Calu3 (cell line): ENCODE data around the gene TANC1. TPM values are rescaled to one million over a fixed set of nuclear protein-coding genes. Genes with fewer than 3 reads are reported as not detected.
A peak's percentile ranks its signal among the peaks of the same experiment; 100 is the strongest.

ENCODE experiments used
- BruUV-seq: library from RNA; stranded (reverse); fragments of 400-500 nt; replicated peaks from 2 replicates; lab custom pipeline; 2021; lab: Mats Ljungman, UMichigan
- CTCF ChIA-PET: fragments of 300-600 bp; sonication (Branson Sonifier 250); formaldehyde crosslinking; loops from one replicate; lab custom pipeline; 2022; ENCODE audit warnings: antibody characterized with exemption; lab: Charles Lee
- DNase-seq: peaks from one replicate; pipeline ENCODE4 v3.0.0; 2022
- H3K27ac Mint-ChIP-seq: one replicate; pipeline ENCODE4 v1.8.0; 2022; ENCODE audit warnings: mixed read lengths; ENCODE audit not compliant: unreplicated experiment
- H3K27me3 Mint-ChIP-seq: one replicate; pipeline ENCODE4 v1.8.0; 2022; ENCODE audit warnings: mixed read lengths; ENCODE audit not compliant: unreplicated experiment
- H3K36me3 Mint-ChIP-seq: one replicate; pipeline ENCODE4 v1.8.0; 2022; ENCODE audit warnings: mild to moderate bottlenecking, moderate library complexity, mixed read lengths; ENCODE audit not compliant: insufficient read depth, unreplicated experiment
- H3K4me1 Mint-ChIP-seq: one replicate; pipeline ENCODE4 v1.8.0; 2022; ENCODE audit warnings: mild to moderate bottlenecking, low read depth, mixed read lengths; ENCODE audit not compliant: unreplicated experiment
- H3K4me3 Mint-ChIP-seq: one replicate; pipeline ENCODE4 v1.8.0; 2022; ENCODE audit warnings: mild to moderate bottlenecking, low read depth, moderate library complexity, mixed read lengths; ENCODE audit not compliant: unreplicated experiment
- H3K9me3 Mint-ChIP-seq: one replicate; pipeline ENCODE4 v1.8.0; 2022; ENCODE audit warnings: low read depth, mixed read lengths; ENCODE audit not compliant: unreplicated experiment
- CTCF ChIP-seq: fragments of 200-600 bp; IDR thresholded peaks from one replicate; pipeline ENCODE4 v1.8.0; 2022; ENCODE audit warnings: antibody characterized with exemption; ENCODE audit not compliant: unreplicated experiment
- intact Hi-C: fragments of 100-400 bp; cut with micrococcal nuclease; formaldehyde crosslinking; loops from one replicate; pipeline ENCODE4 v1.10.0; 2022; ENCODE audit not compliant: unreplicated experiment
- total RNA-seq: library from RNA; stranded (reverse); gene quantifications from 2 replicates; pipeline ENCODE4 v1.2.3, GENCODE V29; 2022

The TANC1 gene
- total RNA-seq, 1 experiment from 2014 or later: 41.2 TPM

GRCh38 chr2:159144776-159145614 is 176.6 kb downstream of the TANC1 start:
- no peak overlapping the region for H3K27ac Mint-ChIP-seq
- no peaks in the 10 kb centered on the region for H3K27me3 Mint-ChIP-seq
- no peaks in the 10 kb centered on the region for H3K9me3 Mint-ChIP-seq
- H3K36me3 Mint-ChIP-seq: no peaks in the 10 kb centered on the region
- H3K4me3 Mint-ChIP-seq: peak overlapping the region; percentile 37
- BruUV-seq: no TSS peak
- CTCF ChIA-PET: no interaction called here
- intact Hi-C loops: no loop called here
- TF ChIP-seq CTCF: no peak
- H3K4me1 Mint-ChIP-seq: peaks cover 41% of the 10 kb centered on the region
- DNase-seq: no peak

- intact Hi-C loops: no loop called here
- Mint-ChIP-seq H3K4me1 (peaks cover 41% of the 10 kb centered on the region), H3K4me3 (peak overlapping the region; percentile 37), H3K27ac (no peak overlapping the region), H3K9me3 (no peaks in the 10 kb centered on the region), H3K36me3 (no peaks in the 10 kb centered on the region), H3K27me3 (no peaks in the 10 kb centered on the region)
- no peak for DNase-seq
- no TSS peak for BruUV-seq
- TF ChIP-seq CTCF: no peak
- CTCF ChIA-PET: no interaction called here
Measured at GRCh38 chr2:159145745-159146354, 177.4 kb downstream of the TANC1 start.

- no peak for TF ChIP-seq CTCF
- peak; percentile 61 for DNase-seq
- H3K27ac Mint-ChIP-seq: peak overlapping the region; percentile 38
- no peaks in the 10 kb centered on the region for H3K9me3 Mint-ChIP-seq
- intact Hi-C loops: no loop called here
- H3K36me3 Mint-ChIP-seq: no peaks in the 10 kb centered on the region
- peaks cover 35% of the 10 kb centered on the region for H3K4me1 Mint-ChIP-seq
- CTCF ChIA-PET: interaction anchor here (0.7 to 1.6 kb wide), 3 partner anchors 8 to 179 kb away, joined by 3 to 7 read pairs (median 3); partner anchors contain the start of gene TANC1
- no peaks in the 10 kb centered on the region for H3K27me3 Mint-ChIP-seq
- no TSS peak for BruUV-seq
- peak overlapping the region; percentile 57 for H3K4me3 Mint-ChIP-seq
Measured at GRCh38 chr2:159146996-159147666, 178.7 kb downstream of the TANC1 start.

GRCh38 chr2:159147690-159148089 is 179.2 kb downstream of the TANC1 start:
- DNase-seq: no peak
- Mint-ChIP-seq H3K4me1 (peaks cover 35% of the 10 kb centered on the region), H3K27ac (peak overlapping the region; percentile 38), H3K36me3 (peaks cover 1% of the 10 kb centered on the region), H3K9me3 (no peaks in the 10 kb centered on the region), H3K4me3 (peak overlapping the region; percentile 57), H3K27me3 (no peaks in the 10 kb centered on the region)
- CTCF ChIA-PET: interaction anchor here (0.7 to 1.6 kb wide), 3 partner anchors 8 to 179 kb away, joined by 3 to 7 read pairs (median 3); partner anchors contain the start of gene TANC1
- intact Hi-C loops: no loop called here
- no peak for TF ChIP-seq CTCF
- no TSS peak for BruUV-seq
